Iris pigment epithelial cell (primary cell): ENCODE results near the gene MRPL11.
A peak's percentile ranks its signal among the peaks of the same experiment; 100 is the strongest.
"Not testable (repeated sequence)": the region's sequence is repeated elsewhere in the genome, so short reads cannot be mapped to it uniquely, and the experiment has no call there.

ENCODE experiments used
- DNase-seq: peaks from one replicate; pipeline ENCODE4 v3.0.0-alpha.2; 2011; ENCODE audit warnings: low read depth

Gene MRPL11

DNA sequence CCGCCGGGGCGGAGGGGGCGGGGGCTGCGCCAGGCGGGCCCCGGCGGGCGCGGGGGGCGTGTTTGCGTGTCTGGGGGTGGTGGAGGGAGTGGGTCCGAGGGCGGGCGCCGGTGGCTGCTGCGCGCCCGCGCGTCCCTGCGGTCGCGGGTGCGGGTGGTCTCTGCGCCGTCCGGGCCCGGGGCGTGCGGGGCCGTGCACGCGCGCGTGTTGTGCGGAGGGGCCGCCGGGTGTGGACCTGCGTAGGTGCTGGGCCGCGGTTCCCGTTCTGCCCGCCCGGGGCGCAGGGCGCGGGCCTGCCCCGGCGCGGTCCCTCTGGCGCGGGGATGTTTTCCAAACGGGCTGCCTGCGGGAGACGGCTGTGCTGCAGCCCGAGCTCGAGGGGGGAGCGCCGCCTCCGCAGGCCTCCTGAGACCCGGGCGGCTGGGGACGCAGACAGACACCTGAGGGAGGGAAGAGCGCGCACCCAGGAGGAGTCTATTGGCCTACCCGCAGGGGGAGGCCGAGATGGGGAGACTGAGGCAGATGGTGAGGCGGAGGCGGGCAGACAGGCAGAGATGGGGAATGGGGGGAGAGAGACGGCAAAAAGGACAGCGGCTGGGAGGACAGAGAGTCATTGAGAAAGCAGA lies 28.5 kb upstream of the MRPL11 start:
- DNase-seq, result peak; percentile 40

DNA sequence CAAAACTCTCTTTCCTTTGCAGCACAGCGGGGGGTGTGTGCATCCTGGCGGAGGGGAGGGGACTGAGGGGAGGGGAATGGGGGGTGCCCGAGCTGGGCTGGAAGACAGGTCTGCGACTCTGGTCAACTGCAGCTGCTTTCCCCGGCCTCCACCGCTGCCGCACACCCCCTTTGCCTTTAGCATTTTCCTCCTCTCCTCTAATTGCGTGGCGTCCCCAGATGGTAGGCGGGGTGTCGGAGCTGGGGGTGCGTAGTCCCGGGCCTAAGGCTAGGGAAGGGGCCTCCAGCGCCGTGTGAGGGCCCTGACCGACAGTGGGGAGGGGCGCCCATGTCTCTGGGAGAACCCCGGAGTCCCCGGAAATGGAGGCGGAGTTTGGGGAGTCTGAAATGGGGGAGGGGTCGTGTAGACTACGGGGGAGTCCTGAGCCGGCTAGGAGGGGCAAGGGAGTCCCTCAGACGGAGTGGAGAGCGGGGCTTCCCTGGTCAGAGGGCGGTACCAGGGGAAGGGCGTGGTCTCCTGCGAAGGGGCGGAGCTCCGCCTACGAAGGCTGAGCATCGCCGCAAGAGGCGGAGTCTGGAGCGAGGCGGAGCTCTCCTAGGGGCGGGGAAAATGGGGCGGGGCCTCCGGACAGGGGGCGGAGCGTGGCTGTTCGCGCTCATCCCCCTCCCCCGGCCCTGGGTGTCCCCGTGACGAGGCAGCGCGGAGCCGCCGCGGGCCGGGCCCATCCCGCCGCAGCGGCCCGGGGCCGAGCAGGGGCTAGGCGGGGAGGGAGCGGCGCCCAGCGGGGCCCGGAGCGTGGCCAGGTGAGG lies 27.8 kb upstream of the MRPL11 start, which contains the start of gene PELI3:
Gene PELI3, plus strand, starts transcription at position 681 of the 809 bp plus-strand sequence. CDS start 1,224 bp downstream, outside the sequence.
- peak; percentile 92 for DNase-seq

DNA sequence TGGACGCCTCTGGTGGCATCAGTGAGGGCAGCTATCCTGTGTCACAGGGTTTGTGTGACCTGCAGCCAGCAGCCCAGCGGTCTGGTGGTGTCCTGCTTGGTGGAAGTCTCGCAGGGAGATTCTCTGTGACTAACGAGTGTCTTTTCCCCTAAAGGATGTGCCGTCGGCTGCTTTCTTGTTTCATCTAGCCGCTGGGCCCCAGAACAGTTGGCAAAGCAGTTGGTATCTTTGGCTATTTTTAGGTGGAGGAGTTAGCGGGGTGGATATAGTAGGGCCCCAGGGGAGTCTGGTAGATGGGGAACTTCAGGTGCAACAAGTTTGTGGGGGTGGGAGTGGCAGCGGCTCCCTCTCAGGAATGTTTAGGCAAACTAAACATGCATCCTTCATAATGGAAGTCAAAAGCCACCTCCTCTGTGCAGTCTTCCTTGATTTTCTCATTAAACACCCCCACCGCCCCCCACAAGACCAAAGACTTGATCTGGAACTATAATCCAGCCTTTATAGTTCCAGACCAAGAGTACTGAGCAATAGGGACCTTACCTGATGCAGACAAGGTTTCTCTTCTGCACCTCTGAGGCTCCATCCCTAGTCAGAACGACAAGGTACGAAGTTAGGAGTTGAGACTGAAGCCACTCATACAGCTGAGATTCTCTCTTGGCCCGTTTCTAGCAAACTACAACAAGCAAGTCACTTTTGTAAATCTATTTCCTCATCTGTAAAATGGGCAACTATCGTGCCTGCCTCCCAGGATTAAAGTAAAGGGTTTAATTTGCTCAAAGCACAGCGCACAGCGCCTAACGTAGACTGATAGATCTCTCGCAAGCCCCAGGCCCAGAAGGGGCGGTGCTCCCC lies 27.0 kb upstream of the MRPL11 start:
- no peak for DNase-seq

DNA sequence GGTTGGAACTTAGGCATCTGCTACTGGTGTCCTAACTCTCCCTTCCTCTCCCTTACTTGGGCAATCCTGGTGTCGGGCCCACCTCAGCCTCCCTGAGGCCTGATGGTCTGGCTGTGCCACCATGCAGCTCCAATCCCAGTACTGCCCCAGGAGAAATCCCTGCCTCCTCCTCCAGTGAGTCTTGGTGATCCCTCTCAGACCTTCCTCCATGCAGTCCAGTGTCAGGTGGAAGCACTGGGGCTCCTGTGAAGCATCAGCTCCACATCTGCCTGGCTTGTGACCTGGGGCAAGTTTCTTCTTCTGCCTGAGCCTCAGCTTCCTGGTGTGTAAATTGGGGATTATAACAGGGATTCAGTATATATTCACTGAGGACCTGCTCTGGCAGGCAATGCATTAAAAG lies 26.3 kb upstream of the MRPL11 start:
- no peak for DNase-seq

DNA sequence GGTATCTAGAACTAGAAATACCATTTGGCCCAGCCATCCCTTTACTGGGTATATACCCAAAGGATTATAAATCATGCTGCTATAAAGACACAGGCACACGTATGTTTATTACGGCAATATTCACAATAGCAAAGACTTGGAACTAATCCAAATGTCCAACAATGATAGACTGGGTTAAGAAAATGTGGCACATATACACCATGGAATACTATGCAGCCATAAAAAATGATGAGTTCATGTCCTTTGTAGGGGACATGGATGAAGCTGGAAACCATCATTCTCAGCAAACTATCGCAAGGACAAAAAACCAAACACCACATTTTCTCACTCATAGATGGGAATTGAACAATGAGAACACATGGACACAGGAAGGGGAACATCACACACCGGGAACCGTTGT lies 25.5 kb upstream of the MRPL11 start:
- not testable (repeated sequence) for DNase-seq

DNA sequence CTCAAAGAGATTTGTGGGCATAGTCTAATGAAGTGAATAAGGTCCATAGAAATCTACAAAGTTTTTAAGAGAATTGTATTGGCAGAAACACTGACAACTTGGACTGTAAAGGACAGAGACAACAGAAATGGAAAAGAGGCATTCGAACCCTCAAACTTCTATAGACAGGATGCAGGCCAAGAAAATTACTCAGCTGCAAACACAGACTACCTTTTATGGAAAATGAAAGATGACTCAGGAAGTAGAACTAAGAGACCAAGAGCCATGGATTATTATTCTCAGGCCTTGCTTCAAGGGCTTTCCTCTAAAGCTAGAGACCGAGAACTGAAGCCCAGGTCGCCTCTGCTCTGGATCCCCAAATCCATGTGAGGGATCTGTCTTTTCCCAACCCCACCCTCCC lies 24.3 kb upstream of the MRPL11 start:
- DNase-seq, result no peak

DNA sequence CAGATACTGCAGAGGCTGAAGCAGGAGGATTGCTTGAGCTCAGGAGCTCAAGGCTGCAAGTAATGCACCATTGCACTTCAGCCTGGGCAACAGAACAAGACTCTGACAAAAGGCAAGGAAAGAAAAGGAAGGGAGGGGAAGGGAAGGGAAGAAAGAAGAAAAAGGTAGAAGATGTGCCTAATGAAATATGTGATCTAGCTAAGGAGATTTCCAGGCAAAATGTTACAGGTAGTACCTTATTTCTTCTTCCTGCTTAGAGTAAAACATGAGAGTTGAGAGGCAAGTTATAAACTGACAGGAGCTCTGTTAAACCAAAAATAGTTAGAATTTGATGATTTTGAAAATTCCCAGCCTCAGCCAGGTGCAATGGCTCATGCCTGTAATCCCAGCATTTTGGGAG lies 23.4 kb upstream of the MRPL11 start:
- no peak for DNase-seq

DNA sequence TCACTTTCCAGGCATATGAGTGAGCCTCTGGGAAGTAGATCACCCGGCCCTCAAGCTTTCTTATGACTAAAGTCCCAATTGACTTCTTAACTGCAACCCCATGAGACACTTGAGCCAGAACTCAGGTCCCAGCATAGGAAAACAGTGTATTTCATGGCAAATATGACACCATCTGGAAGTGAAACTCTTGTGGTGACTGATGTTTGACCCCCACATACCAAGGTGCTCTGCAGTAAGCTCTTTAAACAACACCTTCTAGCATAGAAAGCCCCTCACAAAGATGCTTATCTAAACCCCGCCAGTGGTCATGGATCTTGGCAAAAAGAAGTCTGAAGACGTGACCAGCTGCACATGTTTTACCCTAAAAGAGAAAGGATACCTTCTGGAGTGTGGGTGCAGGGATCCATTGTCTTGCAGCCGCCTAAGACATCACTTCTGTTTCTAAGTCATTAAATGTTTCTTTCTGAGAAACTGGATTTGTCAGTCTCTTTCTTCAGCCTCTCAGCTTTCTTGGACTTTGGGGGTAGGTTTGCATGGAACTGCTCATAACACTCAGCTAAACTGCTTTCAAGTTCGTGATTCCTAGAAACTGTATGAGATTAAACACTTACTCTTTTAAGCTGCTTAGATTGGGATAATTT lies 20.6 kb upstream of the MRPL11 start:
- peak; percentile 24 for DNase-seq

DNA sequence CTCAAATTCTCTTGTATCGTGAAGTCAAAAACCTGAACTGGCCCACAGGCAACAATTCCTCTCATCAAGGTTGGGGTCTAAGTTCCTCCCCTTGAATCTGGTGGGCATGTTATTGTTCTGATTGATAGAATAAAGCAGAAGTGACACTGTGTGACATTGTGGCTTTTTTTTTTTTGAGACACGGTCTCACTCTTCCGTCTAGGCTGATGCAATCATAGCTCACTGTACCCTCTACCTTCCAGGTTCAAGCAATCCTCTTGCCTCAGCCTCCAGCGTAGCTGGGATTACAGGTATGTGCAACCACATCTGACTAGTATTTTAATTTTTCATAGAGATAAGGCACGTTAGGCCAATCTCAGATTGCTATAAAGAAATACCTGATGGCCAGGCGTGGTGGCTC lies 19.2 kb upstream of the MRPL11 start:
- DNase-seq, result no peak

DNA sequence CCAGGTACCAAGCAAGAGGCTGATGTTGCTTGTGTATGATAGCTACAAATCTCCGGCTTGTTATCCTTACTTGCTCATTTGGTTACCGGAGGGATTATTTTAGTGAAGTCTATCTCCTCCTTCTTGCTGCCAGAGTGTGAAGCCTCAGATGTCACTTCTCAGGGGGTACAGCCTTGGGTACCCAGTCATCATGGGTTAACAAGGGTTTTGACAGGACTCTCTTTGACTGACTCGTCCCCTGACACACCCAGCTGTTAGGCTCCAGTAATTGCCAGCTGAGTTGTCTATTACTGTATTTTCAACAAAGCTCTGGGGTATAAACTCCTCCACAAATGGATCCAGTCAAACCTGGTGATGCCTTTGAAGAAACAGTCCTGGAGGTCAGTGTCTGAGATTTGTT lies 16.2 kb upstream of the MRPL11 start:
- no peak for DNase-seq

DNA sequence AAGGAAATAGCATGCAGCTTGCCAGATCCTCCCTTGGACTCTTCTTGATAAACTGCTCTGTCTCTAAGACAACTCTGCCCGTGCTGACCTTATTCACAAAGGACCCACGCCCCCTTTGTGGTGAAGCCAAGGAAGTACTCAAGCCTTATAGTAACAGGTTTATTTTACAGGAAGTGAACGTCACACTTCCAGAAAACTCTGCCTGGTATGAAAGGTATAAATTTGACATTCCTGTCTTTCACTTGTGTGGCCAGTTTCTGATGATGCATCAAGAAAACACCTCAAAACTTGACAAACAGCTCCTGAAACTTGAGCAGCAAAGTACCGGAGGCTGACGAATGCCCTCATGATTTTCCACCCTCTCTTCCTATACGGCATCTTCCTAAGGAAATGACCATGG lies 15.6 kb upstream of the MRPL11 start:
- peak; percentile 17 for DNase-seq

DNA sequence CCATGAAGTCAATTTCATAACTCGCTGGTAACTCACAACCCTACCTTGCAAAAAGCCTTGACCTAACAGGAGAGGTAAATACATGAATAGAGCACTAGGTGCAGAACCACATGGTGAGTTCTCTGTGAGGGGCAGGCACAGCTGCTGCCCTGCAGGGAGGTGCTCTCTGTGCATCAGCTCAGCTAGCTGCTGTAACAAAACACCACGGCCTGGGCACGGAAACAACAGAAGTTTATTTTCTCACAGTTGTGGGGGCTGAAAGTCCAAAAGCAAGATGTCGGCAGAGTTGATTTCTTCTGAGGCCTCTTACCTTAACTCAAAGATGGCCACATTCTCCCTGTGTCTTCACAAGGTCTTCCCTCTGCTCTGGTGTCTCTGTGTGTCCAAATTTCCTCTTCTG lies 13.0 kb upstream of the MRPL11 start:
- no peak for DNase-seq

DNA sequence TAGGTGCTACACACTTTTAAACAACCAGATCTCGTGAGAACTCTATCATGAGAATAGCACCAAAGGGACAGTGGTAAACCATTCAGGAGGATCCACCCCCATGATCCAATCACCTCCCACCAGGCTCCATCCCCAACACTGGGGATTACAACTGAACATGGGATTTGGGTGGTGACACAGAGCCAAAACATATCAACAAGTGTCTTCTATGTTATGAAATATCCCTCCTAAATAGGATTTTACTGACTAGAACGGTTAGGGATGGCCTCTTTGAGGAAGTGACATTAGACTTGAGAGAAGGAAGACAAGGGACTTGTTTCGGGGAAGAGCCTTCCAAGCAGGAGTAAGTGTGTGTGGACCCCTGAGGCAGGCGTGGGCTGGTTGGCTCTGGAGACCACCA lies 11.9 kb upstream of the MRPL11 start:
- no peak for DNase-seq

DNA sequence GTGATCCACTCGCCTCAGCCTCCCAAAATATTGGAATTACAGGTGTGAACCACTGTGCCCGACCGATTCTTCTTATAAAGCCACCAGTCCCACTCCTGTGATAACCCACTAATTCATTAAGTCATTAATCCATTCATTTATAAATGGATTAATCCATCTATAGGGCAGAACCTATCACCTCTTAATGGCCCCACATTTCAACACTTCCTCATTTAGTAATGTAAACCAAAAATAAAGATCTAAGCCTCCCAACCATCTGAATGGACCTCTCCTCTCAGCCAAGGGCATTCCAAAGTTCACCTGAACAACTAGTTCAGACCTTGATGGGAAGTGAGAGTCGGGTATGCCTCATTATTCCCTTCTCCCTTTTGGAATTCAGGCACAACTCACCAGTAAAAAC lies 9.9 kb upstream of the MRPL11 start:
- DNase-seq, result no peak

DNA sequence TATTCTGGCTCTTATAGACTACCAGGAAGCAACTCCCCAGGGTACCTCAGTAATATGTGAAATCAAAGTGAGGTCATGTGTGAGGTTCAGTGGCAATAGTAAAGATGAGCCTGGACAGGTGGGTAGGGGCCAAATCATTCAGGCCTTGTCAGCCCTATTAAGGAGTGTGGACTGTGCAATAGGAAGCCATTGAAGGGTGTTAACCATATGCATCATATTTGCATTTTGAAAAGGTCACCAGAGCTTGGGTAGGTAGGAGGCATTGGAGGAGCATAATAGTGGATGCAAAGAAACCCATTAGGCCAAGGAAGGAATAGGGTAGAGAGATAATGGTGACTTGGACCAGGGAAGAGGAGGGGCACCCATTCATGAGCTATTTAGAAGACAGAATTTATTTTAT lies 8.4 kb upstream of the MRPL11 start:
- DNase-seq, result no peak

DNA sequence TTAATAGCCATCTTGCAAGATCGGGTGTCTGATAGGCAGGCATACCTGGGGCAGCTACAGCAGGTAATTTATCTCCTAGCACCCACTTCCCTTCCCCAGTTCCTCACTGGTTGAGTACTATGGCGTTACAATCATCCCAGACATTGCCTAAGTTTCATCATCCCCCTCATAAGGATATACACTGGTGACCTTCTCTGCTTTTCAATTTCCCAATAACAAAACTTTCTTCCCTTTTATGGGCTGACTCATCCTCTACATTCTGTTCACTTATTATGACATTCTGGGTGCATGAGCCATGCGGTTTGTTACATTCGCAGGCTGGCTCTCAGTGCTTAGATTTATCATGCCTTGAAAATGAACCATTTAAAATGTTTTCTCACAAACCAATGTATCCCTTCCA lies 5.0 kb upstream of the MRPL11 start:
- peak; percentile 88 for DNase-seq

DNA sequence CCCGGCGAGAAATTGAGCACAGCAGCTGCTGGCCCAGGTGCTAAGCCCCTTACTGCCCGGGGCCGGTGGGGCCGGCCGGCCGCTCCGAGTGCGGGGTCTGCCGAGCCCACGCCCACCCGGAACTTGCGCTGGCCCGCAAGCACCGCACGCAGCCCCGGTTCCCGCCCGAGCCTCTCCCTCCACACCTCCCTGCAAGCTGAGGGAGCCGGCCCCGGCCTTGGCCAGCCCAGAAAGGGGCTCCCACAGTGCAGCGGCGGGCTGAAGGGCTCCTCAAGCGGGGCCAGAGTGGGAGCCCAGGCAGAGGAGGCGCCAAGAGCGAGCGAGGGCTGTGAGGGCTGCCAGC lies 2.3 kb upstream of the MRPL11 start:
- not testable (repeated sequence) for DNase-seq

DNA sequence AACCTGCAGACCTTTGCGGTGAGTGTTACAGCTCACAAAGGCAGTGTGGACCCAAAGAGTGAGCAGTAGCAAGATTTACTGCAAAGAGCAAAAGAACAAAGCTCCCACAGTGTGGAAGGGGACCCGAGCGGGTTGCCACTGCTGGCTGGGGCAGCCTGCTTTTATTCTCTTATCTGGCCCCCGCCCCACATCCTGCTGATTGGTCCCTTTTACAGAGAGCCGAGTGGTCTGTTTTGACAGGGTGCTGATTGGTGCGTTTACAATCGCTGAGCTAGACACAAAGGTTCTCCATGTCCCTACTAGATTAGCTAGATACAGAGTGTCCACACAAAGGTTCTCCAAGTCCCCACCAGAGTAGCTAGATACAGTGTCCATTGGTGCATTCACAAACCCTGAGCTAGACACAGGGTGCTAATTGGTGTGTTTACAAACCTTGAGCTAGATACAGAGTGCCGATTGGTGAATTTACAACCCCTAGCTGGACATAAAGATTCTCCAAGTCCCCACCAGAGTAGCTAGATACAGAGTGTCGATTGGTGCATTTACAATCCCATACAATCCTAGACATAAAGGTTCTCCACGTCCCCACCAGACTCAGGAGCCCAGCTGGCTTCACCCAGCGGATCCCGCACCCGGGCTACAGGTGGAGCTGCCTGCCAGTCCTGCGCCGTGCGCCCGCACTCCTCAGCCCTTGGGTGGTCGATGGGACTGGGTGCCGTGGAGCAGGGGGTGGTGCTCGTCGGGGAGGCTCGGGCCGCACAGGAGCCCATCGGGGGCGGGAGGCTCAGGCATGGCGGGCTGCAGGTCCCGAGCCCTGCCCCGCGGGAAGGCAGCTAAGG lies 1.7 kb upstream of the MRPL11 start:
- not testable (repeated sequence) for DNase-seq

DNA sequence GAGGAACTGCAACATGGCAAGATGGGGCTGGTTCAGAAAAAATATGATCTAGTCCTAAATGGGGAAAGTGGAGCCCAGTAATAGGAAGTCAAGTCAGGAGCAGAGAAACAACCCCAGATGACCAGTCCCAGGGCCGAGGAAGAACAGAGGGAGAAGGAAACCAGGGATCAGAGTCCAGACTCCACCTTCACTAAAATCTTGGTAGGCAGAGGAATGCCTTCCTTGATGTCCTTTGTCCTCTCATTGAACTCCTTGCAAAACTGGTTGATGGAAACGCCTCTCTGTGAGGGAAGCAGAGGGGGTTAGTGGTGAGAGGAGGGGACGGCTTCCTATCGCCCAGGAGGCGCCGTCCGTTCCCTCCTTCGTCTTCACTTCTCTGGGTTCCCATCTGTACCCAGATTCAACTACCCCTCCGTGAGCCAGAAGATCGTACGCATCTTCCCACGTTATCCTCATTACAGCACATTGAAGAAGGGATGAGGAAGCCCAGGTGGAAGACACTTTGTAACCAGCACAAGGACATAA lies 607 bp downstream of the MRPL11 start:
- no peak for DNase-seq

DNA sequence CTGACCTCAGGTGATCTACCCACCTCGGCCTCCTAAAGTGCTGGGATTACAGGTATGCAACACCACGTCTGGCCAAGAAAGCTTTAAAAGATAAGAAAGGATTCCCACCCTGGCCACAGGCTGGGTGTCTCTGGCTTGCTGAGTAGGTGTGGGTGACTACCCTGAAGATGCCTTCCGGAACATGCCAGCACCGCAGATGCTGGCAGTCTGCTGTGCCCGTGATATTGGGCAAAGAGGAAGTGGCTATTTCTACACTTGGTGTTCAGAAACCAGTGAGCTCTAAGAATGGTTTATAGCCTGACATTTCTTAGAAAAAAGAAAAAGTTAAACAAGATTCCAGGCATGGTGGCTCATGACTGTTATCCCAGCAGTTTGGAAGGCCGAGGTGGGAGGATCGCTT lies 6.1 kb downstream of the MRPL11 start:
- DNase-seq, result no peak

DNA sequence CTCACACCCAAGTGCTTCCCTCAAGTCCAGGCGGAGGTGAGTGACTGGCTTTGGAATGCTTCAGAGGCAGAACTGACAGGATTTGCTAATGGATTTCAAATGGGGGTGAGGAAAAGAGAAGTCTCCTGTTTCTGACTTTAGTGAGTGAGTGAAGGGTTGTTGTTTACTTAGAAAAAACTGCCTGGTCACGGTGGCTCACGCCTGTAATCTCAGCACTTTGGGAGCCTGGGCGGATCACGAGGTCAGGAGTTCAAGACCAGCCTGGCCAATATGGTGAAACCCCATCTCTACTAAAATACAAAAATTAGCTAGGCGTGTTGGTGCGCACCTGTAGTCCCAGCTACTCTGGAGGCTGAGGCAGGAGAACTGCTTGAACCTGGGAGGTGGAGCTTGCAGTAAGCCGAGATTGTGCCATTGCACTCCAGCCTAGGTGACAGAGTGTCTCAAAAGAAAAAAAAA lies 6.7 kb downstream of the MRPL11 start:
- DNase-seq, result not testable (repeated sequence)
